HCT116 (cell line): ENCODE data around the gene PRELID2.

Experiments
- EZH2phosphoT487 ChIP-seq: fragments of 200-600 bp; IDR thresholded peaks from 2 replicates; pipeline ENCODE4 v1.6.1; 2018; ENCODE audit warnings: antibody characterized with exemption, borderline replicate concordance
- SP1 ChIP-seq: IDR thresholded peaks from 2 replicates; pipeline ENCODE4 v1.6.1; 2012; ENCODE audit warnings: low read depth
- TF ChIP-seq, protein P1 (sequence below), 3 experiments: fragments of 200-600 bp in 1 of 3; sonication (generic) in 1 of 3; IDR thresholded peaks in 2 of 3; conservative IDR thresholded peaks in 1 of 3; 2 replicates each; pipeline ENCODE4 v1.5.1; 2012 to 2017; ENCODE audit warnings: low read depth in 2 of 3, low read length in 2 of 3, antibody characterized with exemption in 1 of 3, borderline replicate concordance in 1 of 3, control low read depth in 1 of 3, mild to moderate bottlenecking in 1 of 3, mixed read lengths in 1 of 3, mixed run types in 1 of 3, moderate library complexity in 1 of 3; ENCODE audit not compliant: insufficient read depth in 1 of 3

- TF ChIP-seq SP1 = no peak
- TF ChIP-seq, protein P1, sequence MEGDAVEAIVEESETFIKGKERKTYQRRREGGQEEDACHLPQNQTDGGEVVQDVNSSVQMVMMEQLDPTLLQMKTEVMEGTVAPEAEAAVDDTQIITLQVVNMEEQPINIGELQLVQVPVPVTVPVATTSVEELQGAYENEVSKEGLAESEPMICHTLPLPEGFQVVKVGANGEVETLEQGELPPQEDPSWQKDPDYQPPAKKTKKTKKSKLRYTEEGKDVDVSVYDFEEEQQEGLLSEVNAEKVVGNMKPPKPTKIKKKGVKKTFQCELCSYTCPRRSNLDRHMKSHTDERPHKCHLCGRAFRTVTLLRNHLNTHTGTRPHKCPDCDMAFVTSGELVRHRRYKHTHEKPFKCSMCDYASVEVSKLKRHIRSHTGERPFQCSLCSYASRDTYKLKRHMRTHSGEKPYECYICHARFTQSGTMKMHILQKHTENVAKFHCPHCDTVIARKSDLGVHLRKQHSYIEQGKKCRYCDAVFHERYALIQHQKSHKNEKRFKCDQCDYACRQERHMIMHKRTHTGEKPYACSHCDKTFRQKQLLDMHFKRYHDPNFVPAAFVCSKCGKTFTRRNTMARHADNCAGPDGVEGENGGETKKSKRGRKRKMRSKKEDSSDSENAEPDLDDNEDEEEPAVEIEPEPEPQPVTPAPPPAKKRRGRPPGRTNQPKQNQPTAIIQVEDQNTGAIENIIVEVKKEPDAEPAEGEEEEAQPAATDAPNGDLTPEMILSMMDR (IDR thresholded peaks at IDR 0.05 in 2 of 3, conservative IDR thresholded peaks at IDR 0.05 in 1 of 3; ENCODE audit: borderline replicate concordance in 1 of 3, insufficient read depth in 1 of 3, low read depth in 2 of 3, low read length in 2 of 3) = no peak
- no peak for TF ChIP-seq EZH2phosphoT487
Observed at GRCh38 chr5:145752534-145752933, 82.6 kb downstream of the PRELID2 start.
